ENCODE results near the gene RBM17.
"Not testable (repeated sequence)": the region's sequence is repeated elsewhere in the genome, so short reads cannot be mapped to it uniquely, and the experiment has no call there.

Gene RBM17

DNA sequence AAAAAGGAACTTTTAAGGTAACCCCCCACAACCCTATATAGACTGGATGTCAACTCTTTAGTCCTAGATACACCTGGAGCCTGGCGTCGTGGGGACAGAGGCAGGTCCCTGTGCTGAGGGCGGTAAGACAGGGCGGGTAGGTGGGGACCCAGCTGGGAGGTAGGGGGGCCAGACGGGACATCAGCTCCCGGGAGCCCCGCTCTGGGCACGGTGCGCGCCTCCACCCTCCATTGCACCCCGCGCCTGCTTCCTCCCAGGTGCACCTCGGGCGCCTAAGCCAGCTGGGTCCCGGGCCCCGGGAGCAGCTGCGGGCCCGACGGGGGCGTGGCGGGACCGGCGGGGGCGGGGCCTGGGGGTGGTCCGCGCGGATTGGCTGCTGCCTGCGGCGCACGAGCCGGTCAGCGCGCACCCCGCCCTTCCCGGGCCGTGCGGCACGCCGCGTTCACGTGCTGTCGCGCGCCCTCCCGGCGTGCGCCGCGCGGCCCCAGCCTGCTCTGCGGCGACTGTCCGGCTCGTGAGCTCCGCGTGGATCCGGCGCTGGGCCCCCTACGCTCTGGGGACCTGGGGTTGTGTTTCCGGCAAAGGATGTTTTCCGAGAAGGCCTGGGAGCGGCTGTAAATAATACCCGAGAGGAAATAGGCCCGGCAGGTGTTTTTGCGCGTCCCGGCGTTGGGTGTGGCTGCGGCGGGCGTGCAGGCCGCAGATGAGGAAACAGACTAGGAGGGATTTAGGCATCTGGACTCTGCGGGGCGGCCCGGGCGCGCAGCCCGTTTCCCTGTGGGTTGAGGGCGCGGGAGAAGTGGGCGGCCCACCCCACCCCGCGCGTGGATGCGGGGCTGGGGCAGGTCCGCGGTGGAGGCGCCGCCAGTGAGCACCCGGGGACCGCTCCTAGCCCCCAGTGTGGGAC lies 74.8 kb downstream of the RBM17 start:
- DNase-seq: peak; percentile 91

- DNase-seq: no peak
Measured at GRCh38 chr10:6164271-6165095, 75.6 kb downstream of the RBM17 start.

GRCh38 chr10:6165221-6165725 lies 76.4 kb downstream of the RBM17 start:
- DNase-seq: no peak

- not testable (repeated sequence) for DNase-seq
Measured at GRCh38 chr10:6165933-6166332, 77.1 kb downstream of the RBM17 start.
